GM12873 (cell line): ENCODE results near the gene RBM46.

Experiments used
- TF ChIP-seq, protein P1 (sequence below): IDR thresholded peaks from 2 replicates; pipeline ENCODE4 v1.5.1; 2012; ENCODE audit warnings: low read depth, mild to moderate bottlenecking, moderate library complexity, low read length, control low read depth; ENCODE audit not compliant: insufficient read depth; ENCODE audit errors: missing control alignments

The RBM46 gene

DNA sequence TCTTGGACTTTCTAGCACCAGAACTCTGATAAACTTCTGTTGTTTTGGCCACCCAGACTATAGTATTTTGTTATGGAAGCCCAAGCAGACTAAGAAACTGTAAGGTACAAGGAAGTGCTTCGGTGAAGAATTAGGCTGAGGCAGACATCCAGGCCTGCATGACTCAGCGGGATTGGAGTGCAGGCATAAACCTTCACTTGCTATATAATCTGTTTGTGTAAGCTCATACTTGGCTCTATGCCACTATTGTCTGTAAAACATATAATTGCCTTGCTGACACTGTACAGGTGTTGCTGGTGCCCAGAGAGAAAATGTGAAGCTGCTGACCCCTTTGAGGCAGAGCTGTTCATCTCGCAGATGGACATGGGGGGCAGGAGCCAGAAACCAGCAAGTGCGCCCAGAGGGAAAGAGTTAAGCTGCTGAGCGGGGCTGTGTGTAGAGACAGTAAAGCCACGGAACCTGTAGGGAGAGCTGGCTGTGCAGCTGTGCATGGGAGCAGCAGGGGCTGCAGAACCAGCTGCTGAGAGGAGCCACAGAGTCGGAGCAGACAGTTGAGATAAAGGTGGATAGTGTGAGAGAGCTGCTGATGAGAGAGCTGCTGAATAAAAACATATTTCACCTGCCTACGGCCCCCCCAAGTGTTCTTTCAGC is 96.2 kb downstream of the RBM46 start:
- TF ChIP-seq, protein P1, sequence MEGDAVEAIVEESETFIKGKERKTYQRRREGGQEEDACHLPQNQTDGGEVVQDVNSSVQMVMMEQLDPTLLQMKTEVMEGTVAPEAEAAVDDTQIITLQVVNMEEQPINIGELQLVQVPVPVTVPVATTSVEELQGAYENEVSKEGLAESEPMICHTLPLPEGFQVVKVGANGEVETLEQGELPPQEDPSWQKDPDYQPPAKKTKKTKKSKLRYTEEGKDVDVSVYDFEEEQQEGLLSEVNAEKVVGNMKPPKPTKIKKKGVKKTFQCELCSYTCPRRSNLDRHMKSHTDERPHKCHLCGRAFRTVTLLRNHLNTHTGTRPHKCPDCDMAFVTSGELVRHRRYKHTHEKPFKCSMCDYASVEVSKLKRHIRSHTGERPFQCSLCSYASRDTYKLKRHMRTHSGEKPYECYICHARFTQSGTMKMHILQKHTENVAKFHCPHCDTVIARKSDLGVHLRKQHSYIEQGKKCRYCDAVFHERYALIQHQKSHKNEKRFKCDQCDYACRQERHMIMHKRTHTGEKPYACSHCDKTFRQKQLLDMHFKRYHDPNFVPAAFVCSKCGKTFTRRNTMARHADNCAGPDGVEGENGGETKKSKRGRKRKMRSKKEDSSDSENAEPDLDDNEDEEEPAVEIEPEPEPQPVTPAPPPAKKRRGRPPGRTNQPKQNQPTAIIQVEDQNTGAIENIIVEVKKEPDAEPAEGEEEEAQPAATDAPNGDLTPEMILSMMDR: no peak
